ENCODE data around the gene INSRR. TPM values are rescaled to one million over a fixed set of nuclear protein-coding genes. Genes with fewer than 3 reads are reported as not detected.
A peak's percentile ranks its signal among the peaks of the same experiment; 100 is the strongest.

The INSRR gene
- total and polyA plus RNA-seq, 2 of the 8 experiments (the other 6 are each of a cell fraction or from before 2014, with no cell fraction given), result 0.02 TPM; not detected in 1

DNA sequence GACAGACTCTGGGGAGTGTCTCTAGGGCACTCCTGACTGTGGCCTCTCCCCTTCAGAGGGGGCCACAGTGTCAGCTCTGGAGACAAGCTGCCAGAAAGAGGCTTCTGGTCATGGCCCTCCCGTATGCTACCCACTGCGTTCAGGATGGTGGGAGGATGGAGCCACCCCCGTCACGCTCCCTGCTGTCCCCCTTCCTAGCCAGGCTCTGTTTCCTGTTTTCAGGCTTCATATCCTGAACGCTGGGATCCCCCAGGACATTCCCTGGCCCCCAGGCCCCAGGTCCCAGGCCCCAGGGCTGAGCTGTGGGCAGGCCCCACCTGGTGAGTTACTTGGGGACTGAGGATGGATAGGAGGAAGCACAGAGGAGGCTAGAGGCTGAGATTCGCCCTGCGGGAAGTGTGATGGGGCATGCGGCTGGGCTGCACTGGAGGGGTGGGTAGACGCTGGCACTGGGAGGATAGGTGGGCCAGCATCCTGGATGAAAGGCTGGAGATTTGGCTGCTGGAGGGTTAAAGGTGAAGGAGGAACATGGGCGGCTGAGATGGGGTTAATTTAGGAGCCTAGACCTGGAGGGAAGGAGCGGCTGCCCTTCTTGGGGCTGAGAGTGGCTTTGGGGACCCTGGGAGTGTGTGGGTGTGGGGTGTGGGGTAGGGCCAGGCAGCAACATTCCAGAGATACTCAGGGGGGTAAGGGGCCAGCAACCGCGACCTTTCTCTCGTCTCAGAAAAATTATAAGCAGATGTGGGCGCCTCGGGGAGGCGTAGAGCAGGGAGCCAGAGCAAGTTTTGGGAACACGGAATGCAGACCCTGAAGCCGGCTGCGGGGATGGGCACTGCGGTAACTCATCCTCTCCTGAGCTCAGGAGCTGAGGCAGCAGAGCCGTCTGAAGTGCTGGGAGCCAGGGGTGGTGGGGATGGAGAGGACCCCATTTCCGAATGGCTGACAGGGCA lies 43.3 kb upstream of the INSRR start:
- no peak overlapping the region for H3K14ac ChIP-seq (ENCODE audit: insufficient read length)
- TF ChIP-seq, protein P1, sequence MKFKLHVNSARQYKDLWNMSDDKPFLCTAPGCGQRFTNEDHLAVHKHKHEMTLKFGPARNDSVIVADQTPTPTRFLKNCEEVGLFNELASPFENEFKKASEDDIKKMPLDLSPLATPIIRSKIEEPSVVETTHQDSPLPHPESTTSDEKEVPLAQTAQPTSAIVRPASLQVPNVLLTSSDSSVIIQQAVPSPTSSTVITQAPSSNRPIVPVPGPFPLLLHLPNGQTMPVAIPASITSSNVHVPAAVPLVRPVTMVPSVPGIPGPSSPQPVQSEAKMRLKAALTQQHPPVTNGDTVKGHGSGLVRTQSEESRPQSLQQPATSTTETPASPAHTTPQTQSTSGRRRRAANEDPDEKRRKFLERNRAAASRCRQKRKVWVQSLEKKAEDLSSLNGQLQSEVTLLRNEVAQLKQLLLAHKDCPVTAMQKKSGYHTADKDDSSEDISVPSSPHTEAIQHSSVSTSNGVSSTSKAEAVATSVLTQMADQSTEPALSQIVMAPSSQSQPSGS (IDR thresholded peaks at IDR 0.05; ENCODE audit: low read length), result no peak
- TF ChIP-seq SUZ12 (IDR thresholded peaks at IDR 0.05; ENCODE audit: low read length) (0 out of 2 replicates have a peak, but pooled peaks have one; percentile 22), HDAC2 (IDR thresholded peaks at IDR 0.05; ENCODE audit: borderline replicate concordance in 1 of 2, low read depth in 2 of 2, low read length in 2 of 2) (no peak), SIN3A (conservative IDR thresholded peaks at IDR 0.05 in 1 of 2, IDR thresholded peaks at IDR 0.05 in 1 of 2; ENCODE audit: low read depth in 1 of 2, low read length in 2 of 2) (no peak)
- 77% methylated on average over 20 of the region's 23 CpGs; no CpG with 5 or more reads in 1 of the 2 experiments for WGBS, 2 experiments (ENCODE audit: extremely low coverage in 1 of 2, insufficient coverage in 1 of 2, insufficient read length in 1 of 2, insufficient replicate concordance in 2 of 2, low coverage in 1 of 2, low lambda C conversion rate in 2 of 2, missing lambda C conversion rate in 1 of 2)
- H2AK5ac ChIP-seq (ENCODE audit: low read depth, low read length), result 0 out of 2 replicates have a peak overlapping the region, but pooled peaks have one; percentile 54
- CTCF ChIA-PET (ENCODE audit: partially characterized antibody), result interaction anchor here (0.9 to 6.7 kb wide), 12 partner anchors 8 to 239 kb away, joined by 3 to 73 read pairs (median 8); partner anchors contain the start of genes LRRC71 and PEAR1
- no peak overlapping the region for H3K27ac ChIP-seq (ENCODE audit: low read depth, low read length)
- H3K4me2 ChIP-seq (ENCODE audit: insufficient read depth in 1 of 2, low read depth in 2 of 2, low read length in 2 of 2), result no peak overlapping the region
- H3K9me3 ChIP-seq (ENCODE audit: insufficient read depth in 2 of 2, low read depth in 1 of 2, low read length in 1 of 2), result peaks cover 0 to 4% of the 10 kb centered on the region in 2 experiments; a peak in 1 of 4 replicates
- H2BK12ac ChIP-seq (ENCODE audit: low read depth, low read length), result no peak overlapping the region
- H4K91ac ChIP-seq (replicated peaks; ENCODE audit: insufficient read length, low read length), result no peak overlapping the region
- H2BK20ac ChIP-seq (ENCODE audit: low read length), result no peak overlapping the region
- peaks cover 0 to 7% (median 2%) of the 10 kb centered on the region in 4 experiments; a peak in 4 of 7 replicates for H3K27me3 ChIP-seq (replicated peaks in 1 of 4; ENCODE audit: control insufficient read depth in 3 of 4, extremely low read depth in 1 of 4, insufficient read depth in 3 of 4, low read length in 3 of 4)
- no peak overlapping the region for H3K4me3 ChIP-seq (ENCODE audit: extremely low read depth in 1 of 4, insufficient read depth in 2 of 4, low read depth in 3 of 4, low read length in 4 of 4)
- FAIRE-seq, result no peak
- no peak overlapping the region for H2BK5ac ChIP-seq (ENCODE audit: low read depth, low read length)
- no peaks in the 10 kb centered on the region for H3K23me2 ChIP-seq (ENCODE audit: low read depth, low read length)
- H4K5ac ChIP-seq (ENCODE audit: insufficient read length, low read depth, low read length), result no peak overlapping the region
- no peak overlapping the region for H3K56ac ChIP-seq (replicated peaks; ENCODE audit: insufficient read length, low read depth, low read length)
- H2AFZ ChIP-seq (ENCODE audit: low read length), result no peak overlapping the region
- no peak overlapping the region for H2BK120ac ChIP-seq (replicated peaks; ENCODE audit: low read depth, low read length)
- H3K79me2 ChIP-seq (ENCODE audit: control insufficient read depth in 1 of 2, insufficient read depth in 2 of 2, low read length in 2 of 2), result no peaks in the 10 kb centered on the region
- no peaks in the 10 kb centered on the region for H4K20me1 ChIP-seq (replicated peaks in 1 of 2; ENCODE audit: control insufficient read depth in 1 of 2, insufficient read depth in 2 of 2, low read length in 2 of 2)
- H3K18ac ChIP-seq (ENCODE audit: extremely low read depth, low read length), result no peak overlapping the region
- H3K23ac ChIP-seq (ENCODE audit: insufficient read length), result no peak overlapping the region
- POLR2A ChIA-PET (ENCODE audit: partially characterized antibody), result interaction anchor here (1.0 to 1.3 kb wide), 5 partner anchors 9 to 25 kb away, joined by 3 to 4 read pairs (median 3); no protein-coding TSS in a partner anchor
- peaks cover 0 to 4% (median 0%) of the 10 kb centered on the region in 4 experiments; a peak in 3 of 7 replicates for H3K4me1 ChIP-seq (replicated peaks in 1 of 4; ENCODE audit: control insufficient read depth in 3 of 4, insufficient read depth in 4 of 4, low read length in 3 of 4)
- no peak for DNase-seq (ENCODE audit: low read depth in 1 of 2, low spot score in 2 of 2)
- no peak overlapping the region for H3K4ac ChIP-seq (replicated peaks; ENCODE audit: insufficient read length, low read depth, low read length)
- no peak overlapping the region for H2BK15ac ChIP-seq (ENCODE audit: low read length)
- H3K36me3 ChIP-seq (ENCODE audit: control insufficient read depth in 2 of 4, insufficient read depth in 4 of 4, low read length in 3 of 4), result no peaks in the 10 kb centered on the region
- H3K9ac ChIP-seq (replicated peaks in 1 of 4; ENCODE audit: extremely low read depth in 1 of 4, low read depth in 3 of 4, low read length in 3 of 4), result no peak overlapping the region
- peak overlapping the region; percentile 81; the same call in 1 of the 2 replicates for H4K8ac ChIP-seq (ENCODE audit: extremely low read depth, insufficient read depth, low read length)
- no peaks in the 10 kb centered on the region for H3K79me1 ChIP-seq (ENCODE audit: low read depth, low read length)
